GM21367 (cell line): ENCODE measurements around the gene TMBIM4.
"Not testable (repeated sequence)": the region's sequence is repeated elsewhere in the genome, so short reads cannot be mapped to it uniquely, and the experiment has no call there.

Experiments used
- ATAC-seq: cut with Tn5 transposase; IDR thresholded peaks from one replicate; pipeline ENCODE4 v1.9.1; 2021; ENCODE audit not compliant: unreplicated experiment

The TMBIM4 gene

GRCh38 chr12:66187036-66187435 lies 17.2 kb upstream of the TMBIM4 start:
- ATAC-seq: no peak

GRCh38 chr12:66184822-66185221 lies 15.0 kb upstream of the TMBIM4 start:
- ATAC-seq: not testable (repeated sequence)

- ATAC-seq: no peak
Observed at GRCh38 chr12:66182956-66183355, 13.2 kb upstream of the TMBIM4 start.

GRCh38 chr12:66176105-66176900 lies 6.5 kb upstream of the TMBIM4 start:
- no peak for ATAC-seq

GRCh38 chr12:66174391-66175325 lies 4.9 kb upstream of the TMBIM4 start:
- ATAC-seq: not testable (repeated sequence)

GRCh38 chr12:66170606-66171005 lies 810 bp upstream of the TMBIM4 start:
- no peak for ATAC-seq

GRCh38 chr12:66168410-66168809 lies 1.4 kb downstream of the TMBIM4 start:
- ATAC-seq: no peak

- no peak for ATAC-seq
Observed at GRCh38 chr12:66166561-66166960, 3.2 kb downstream of the TMBIM4 start.

- ATAC-seq: no peak
Observed at GRCh38 chr12:66165141-66165540, 4.7 kb downstream of the TMBIM4 start.

GRCh38 chr12:66164349-66164821 lies 5.4 kb downstream of the TMBIM4 start:
- no peak for ATAC-seq

- no peak for ATAC-seq
Observed at GRCh38 chr12:66163289-66163688, 6.5 kb downstream of the TMBIM4 start.

- ATAC-seq: no peak
Observed at GRCh38 chr12:66162701-66163100, 7.1 kb downstream of the TMBIM4 start.

GRCh38 chr12:66160704-66161103 lies 9.1 kb downstream of the TMBIM4 start:
- no peak for ATAC-seq

GRCh38 chr12:66159123-66159522 lies 10.7 kb downstream of the TMBIM4 start:
- ATAC-seq: no peak

GRCh38 chr12:66156654-66157053 lies 13.1 kb downstream of the TMBIM4 start:
- no peak for ATAC-seq

- no peak for ATAC-seq
Observed at GRCh38 chr12:66154776-66155175, 15.0 kb downstream of the TMBIM4 start.

- ATAC-seq: no peak
Observed at GRCh38 chr12:66152732-66153131, 17.1 kb downstream of the TMBIM4 start.

GRCh38 chr12:66149702-66150398 lies 19.9 kb downstream of the TMBIM4 start:
- ATAC-seq: no peak

- no peak for ATAC-seq
Observed at GRCh38 chr12:66144791-66145754, 24.7 kb downstream of the TMBIM4 start.

- no peak for ATAC-seq
Observed at GRCh38 chr12:66143868-66144267, 25.9 kb downstream of the TMBIM4 start.
